Smooth muscle cell (in vitro differentiated cells): ENCODE results near the gene FXYD2. TPM values are rescaled to one million over a fixed set of nuclear protein-coding genes. Genes with fewer than 3 reads are reported as not detected.

Experiments used
- DNase-seq: peaks from one replicate; lab custom pipeline; 2025; ENCODE audit not compliant: unreplicated experiment; lab: John Stamatoyannopoulos, UW
- H2AFZ ChIP-seq: fragments of 200-600 bp; sonication (generic); 2 replicates; pipeline ENCODE4 v1.6.0; 2016; ENCODE audit warnings: antibody characterized with exemption, low read depth, mild to moderate bottlenecking
- H3F3A ChIP-seq: fragments of 200-600 bp; sonication (generic); 2 replicates; pipeline ENCODE4 v1.6.0; 2017; ENCODE audit warnings: antibody characterized with exemption, low read depth
- H3K27ac ChIP-seq: fragments of 200-600 bp; sonication (generic); 2 replicates; pipeline ENCODE4 v1.5.1; 2016; ENCODE audit warnings: low read depth, mild to moderate bottlenecking
- H3K27me3 ChIP-seq: fragments of 200-600 bp; sonication (generic); 2 replicates; pipeline ENCODE4 v1.6.1; 2016; ENCODE audit warnings: low read depth, mild to moderate bottlenecking
- H3K36me3 ChIP-seq: fragments of 200-600 bp; sonication (generic); 2 replicates; pipeline ENCODE4 v1.5.1; 2016; ENCODE audit warnings: low read depth
- H3K4me1 ChIP-seq: fragments of 200-600 bp; sonication (generic); 2 replicates; pipeline ENCODE4 v1.5.1; 2016; ENCODE audit warnings: low read depth
- H3K4me2 ChIP-seq: fragments of 200-600 bp; sonication (generic); 2 replicates; pipeline ENCODE4 v1.6.0; 2016; ENCODE audit warnings: mild to moderate bottlenecking
- H3K4me3 ChIP-seq: fragments of 200-600 bp; sonication (generic); 2 replicates; pipeline ENCODE4 v1.5.1; 2016; ENCODE audit warnings: mild to moderate bottlenecking
- H3K79me2 ChIP-seq: fragments of 200-600 bp; sonication (generic); 2 replicates; pipeline ENCODE4 v1.6.0; 2016; ENCODE audit warnings: low read depth, mild to moderate bottlenecking
- H3K9ac ChIP-seq: fragments of 200-600 bp; sonication (generic); 2 replicates; pipeline ENCODE4 v1.6.0; 2016; ENCODE audit warnings: low read depth
- H3K9me3 ChIP-seq: fragments of 200-600 bp; sonication (generic); replicated peaks from 2 replicates; pipeline ENCODE4 v1.5.1; 2016; ENCODE audit warnings: low read depth
- H4K20me1 ChIP-seq: fragments of 200-600 bp; sonication (generic); 2 replicates; pipeline ENCODE4 v1.6.0; 2016; ENCODE audit warnings: low read depth
- WGBS: methylation state at CpG from one replicate; pipeline ENCODE4 v1.1.7; 2016; ENCODE audit warnings: low lambda C conversion rate; 5-methylcytosine and 5-hydroxymethylcytosine counted together
- polyA plus RNA-seq: library from polyadenylated mRNA; unstranded; fragments of >200 nt; fragmentation: Nextera tagmentation; extraction: Ambion mirVana; gene quantifications from 2 replicates; pipeline ENCODE4 v1.2.1, GENCODE V29; 2016
- total RNA-seq: library from RNA; depleted of rRNA; stranded (reverse); fragments of >200 nt; gene quantifications from 2 replicates; pipeline ENCODE4 v1.2.3, GENCODE V29; 2014
- TF ChIP-seq, protein P1 (sequence below): fragments of 200-600 bp; sonication (generic); IDR thresholded peaks from 2 replicates; pipeline ENCODE4 v1.5.1; 2017; ENCODE audit warnings: borderline replicate concordance, mild to moderate bottlenecking, antibody characterized with exemption; ENCODE audit not compliant: insufficient read depth, poor library complexity, severe bottlenecking

The FXYD2 gene
- total and polyA plus RNA-seq, 2 experiments from 2014 or later = 1.00 TPM; not detected in 1

- Histone ChIP-seq H3K27me3 (no peaks in the 10 kb centered on the region), H4K20me1 (no peaks in the 10 kb centered on the region), H2AFZ (no peak overlapping the region), H3K79me2 (no peaks in the 10 kb centered on the region), H3K27ac (no peak overlapping the region), H3K9ac (no peak overlapping the region), H3F3A (no peaks in the 10 kb centered on the region), H3K4me3 (no peak overlapping the region), H3K4me1 (no peaks in the 10 kb centered on the region), H3K36me3 (no peaks in the 10 kb centered on the region), H3K9me3 (no peaks in the 10 kb centered on the region), H3K4me2 (no peak overlapping the region)
- DNase-seq = no peak
- TF ChIP-seq, protein P1, sequence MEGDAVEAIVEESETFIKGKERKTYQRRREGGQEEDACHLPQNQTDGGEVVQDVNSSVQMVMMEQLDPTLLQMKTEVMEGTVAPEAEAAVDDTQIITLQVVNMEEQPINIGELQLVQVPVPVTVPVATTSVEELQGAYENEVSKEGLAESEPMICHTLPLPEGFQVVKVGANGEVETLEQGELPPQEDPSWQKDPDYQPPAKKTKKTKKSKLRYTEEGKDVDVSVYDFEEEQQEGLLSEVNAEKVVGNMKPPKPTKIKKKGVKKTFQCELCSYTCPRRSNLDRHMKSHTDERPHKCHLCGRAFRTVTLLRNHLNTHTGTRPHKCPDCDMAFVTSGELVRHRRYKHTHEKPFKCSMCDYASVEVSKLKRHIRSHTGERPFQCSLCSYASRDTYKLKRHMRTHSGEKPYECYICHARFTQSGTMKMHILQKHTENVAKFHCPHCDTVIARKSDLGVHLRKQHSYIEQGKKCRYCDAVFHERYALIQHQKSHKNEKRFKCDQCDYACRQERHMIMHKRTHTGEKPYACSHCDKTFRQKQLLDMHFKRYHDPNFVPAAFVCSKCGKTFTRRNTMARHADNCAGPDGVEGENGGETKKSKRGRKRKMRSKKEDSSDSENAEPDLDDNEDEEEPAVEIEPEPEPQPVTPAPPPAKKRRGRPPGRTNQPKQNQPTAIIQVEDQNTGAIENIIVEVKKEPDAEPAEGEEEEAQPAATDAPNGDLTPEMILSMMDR = no peak
- WGBS = 94% methylated on average over 12 of the region's 14 CpGs
Observed at GRCh38 chr11:117836077-117836960, 11.8 kb upstream of the FXYD2 start.

DNA sequence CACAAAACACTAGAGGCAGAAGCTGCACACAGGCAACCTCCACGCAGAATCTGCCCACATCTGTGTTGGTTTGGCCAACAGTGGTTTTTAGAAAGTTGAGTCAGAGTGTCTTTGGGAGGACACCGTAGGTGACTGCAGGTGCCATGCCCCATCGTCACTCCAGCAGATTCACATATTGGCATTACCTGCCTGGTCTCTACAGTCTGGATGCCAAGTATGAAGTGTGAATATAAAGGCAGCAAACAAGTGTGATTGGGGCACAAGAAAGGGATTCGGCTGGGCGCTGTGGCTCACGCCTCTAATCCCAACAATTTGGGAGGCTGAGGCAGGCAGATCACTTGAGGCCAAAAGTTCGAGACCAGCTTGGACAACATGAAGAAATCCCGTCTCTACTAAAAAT lies 11.0 kb upstream of the FXYD2 start:
- Histone ChIP-seq H3K4me1 (no peaks in the 10 kb centered on the region), H3K9ac (no peak overlapping the region), H3K4me3 (no peak overlapping the region), H4K20me1 (no peaks in the 10 kb centered on the region), H3K27ac (no peak overlapping the region), H3K9me3 (no peaks in the 10 kb centered on the region), H3K79me2 (no peaks in the 10 kb centered on the region), H3K27me3 (no peaks in the 10 kb centered on the region), H2AFZ (no peak overlapping the region), H3K4me2 (no peak overlapping the region), H3F3A (no peaks in the 10 kb centered on the region), H3K36me3 (no peaks in the 10 kb centered on the region)
- DNase-seq = no peak
- TF ChIP-seq, protein P1 = no peak
- 97% methylated on average over 8 of the region's 8 CpGs for WGBS

DNA sequence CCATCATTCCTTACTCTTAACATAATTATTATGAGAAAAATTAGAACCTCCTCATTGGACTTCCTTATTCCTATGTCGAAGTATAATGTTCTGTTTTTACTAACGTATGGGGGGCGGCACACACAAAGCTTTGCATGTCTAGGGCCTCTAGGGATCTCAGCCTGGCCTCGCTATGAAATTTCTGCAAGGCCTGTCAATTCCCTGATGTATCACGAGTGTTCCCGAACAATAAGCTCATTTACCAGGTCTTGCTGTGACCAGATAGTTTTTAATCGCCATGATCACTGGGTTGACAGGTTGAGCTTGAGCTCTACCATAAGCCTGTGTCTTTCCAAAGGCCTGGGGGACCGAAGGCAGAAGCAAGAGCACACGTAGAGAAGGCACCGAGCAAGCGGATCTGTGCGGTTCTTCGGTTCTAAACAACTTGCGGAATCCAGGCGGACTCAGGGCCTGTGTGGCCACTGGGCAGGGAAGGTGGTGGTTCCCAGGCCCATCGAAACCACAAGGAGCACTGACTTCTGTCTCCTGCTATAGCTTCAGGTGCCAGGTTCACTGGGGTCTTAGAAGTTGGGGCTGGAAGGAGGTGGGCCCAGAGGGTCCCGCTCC lies 10.4 kb upstream of the FXYD2 start:
- Histone ChIP-seq H3K79me2 (no peaks in the 10 kb centered on the region), H3K36me3 (no peaks in the 10 kb centered on the region), H3F3A (no peaks in the 10 kb centered on the region), H3K9ac (no peak overlapping the region), H3K4me2 (no peak overlapping the region), H3K9me3 (no peaks in the 10 kb centered on the region), H3K27ac (no peak overlapping the region), H2AFZ (no peak overlapping the region), H4K20me1 (no peaks in the 10 kb centered on the region), H3K4me1 (no peaks in the 10 kb centered on the region), H3K4me3 (no peak overlapping the region), H3K27me3 (no peaks in the 10 kb centered on the region)
- TF ChIP-seq, protein P1 = no peak
- 93% methylated on average over 17 of the region's 17 CpGs for WGBS
- DNase-seq = no peak
